Amygdala (tissue), 56 donors: ENCODE data around the gene AGPAT4.
"Not testable (repeated sequence)": the region's sequence is repeated elsewhere in the genome, so short reads cannot be mapped to it uniquely, and the experiment has no call there.

Experiments
- DNase-seq, 56 donors: peaks; one replicate each; lab custom pipeline; 2025; lab: John Stamatoyannopoulos, UW

Gene AGPAT4

DNA sequence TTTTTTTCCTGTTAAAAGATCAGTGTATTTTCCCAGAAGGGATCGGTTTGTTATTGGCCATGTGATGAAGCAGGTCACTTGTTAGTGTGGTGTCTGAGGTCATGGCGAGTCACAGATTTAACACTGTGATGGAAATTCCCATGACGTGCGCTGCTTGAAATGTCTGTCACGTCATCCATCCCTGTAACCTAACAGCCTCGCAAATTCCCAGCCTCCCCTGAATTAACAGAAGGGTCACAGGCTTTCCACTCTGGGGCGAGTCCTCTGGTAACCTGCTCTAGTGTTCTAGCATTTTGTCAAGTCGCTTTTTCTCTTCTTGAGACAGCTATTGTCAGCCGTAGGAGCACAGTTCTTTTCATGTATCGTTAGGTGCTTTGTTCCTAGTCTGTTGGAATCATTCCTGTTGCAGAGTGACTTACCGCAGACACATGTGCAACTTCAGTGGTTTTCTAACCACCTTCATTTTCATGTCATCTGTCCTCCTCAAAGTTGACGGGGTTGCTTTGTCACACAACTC is 145.1 kb downstream of the AGPAT4 start:
- DNase-seq = no peak

DNA sequence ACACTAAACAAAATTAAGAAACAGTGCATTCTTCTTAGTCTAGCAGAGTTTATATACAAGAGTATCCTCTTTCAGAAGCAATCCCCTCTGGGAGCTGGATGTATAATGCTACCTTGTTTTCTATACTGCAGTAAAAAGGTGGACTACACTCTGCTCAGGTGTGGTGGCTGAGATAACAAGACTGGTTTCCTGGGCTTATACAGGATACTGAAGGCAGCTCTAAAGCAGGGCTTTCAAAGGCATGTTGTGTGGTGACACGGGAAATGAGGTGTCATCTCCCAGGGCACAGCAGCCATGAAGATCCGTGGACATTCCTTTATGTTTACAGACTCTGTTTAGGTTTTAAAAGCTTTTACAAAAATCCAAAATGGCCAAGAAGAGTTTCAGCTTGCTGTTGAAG is 145.6 kb downstream of the AGPAT4 start:
- DNase-seq = no peak

DNA sequence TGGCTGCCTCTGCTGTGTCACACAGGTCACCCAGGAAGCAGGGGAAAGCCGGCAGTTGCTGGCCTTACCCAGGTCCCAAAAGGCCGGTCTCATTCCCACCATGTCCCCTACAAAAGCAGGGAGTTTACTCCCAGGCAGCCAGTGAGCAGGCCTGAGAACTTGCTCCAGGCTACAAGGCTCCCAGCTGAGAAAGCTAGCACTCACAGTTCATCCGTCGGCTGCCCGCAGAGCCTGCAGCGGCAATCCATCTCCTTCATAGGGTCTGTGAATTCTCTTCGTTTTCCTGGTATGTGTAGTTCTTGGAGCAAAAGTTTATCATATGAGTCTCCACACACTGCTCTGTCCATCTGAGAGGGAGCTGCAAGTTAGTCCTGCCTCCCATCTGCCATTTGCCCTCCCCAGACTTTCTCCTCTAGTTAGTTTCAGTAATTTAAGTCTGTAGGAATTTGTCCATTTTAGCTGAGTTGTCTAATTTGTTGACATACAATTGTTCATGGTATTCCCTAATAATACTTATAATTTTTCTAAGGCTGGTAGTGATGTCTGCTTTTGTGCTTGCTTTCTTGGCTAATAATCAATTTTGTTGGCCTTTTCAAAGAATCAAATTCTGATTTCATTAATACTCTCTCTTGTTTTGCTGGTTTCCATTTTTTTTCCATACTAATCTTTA is 146.7 kb downstream of the AGPAT4 start:
- no peak for DNase-seq

DNA sequence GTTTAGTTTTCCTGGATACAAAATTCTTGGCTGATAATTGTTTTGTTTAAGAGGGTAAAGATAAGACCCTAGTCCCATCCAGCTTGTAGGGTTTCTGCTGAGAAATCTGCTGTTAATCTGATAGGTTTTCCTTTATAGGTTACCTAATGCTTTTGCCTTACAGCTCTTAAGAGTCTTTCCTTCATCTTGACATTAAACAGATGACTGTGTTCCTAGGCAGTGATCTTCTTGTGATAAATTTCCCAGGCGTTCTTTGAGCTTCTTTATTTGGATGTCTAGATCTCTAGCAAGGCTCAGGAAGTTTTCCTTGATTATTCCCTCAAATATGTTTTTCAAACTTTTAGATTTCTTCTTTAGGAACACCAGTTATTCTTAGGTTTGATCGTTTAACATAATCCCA is 148.3 kb downstream of the AGPAT4 start:
- DNase-seq = no peak

DNA sequence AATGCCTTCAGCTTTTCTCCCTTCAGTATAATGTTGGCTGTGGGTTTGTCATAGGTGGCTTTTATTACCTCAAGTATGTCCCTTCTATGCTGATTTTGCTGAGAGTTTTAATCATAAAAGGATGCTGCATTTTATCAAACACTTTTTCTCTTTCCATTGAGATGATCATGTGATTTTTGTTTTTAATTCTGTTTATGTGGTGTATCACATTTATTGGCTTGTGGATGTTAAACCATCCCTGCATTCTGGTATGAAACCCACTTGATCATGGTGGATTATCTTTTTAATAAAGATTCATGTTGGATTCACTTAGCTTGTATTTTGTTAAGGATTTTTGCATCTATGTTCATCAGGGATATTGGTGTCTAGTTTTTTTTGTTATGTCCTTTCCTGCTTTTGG is 150.5 kb downstream of the AGPAT4 start:
- not testable (repeated sequence) for DNase-seq

DNA sequence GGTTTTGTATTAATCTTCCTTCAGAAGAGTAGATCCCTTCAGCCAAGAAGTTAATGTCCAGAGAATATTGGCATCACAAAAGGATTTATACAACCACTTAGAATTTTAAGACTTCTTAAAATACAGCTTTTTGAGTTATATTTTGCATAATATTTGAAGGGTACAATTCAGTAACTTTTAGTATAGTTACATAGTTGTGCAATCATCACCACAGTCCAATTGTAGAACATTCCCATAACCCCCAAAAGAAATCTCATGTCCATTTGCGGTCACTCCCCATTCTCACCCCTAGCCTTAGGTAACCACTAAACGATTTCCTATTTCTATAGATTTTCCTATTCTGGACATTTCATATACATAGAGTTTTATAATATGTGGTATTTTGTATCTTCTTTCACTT is 155.9 kb downstream of the AGPAT4 start:
- DNase-seq = no peak

DNA sequence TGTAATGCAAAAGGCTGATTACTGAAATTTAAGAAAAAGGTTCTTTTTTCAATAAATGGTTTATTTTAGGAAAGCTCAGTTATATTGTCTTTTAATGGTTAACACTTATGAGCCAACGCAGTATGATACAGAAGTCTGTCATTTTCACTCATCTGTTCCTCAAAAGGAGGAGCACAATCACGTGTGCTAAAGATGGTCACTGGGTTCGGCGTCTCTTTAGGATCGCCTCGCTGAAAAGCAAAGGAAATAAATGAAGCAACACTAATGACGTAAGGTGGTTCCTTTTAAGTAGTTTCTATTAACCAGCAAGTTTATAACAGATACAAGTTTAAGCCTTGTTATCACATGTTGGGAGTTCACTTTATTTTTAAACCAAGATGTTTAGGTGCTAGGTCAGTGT is 156.6 kb downstream of the AGPAT4 start:
- no peak for DNase-seq

DNA sequence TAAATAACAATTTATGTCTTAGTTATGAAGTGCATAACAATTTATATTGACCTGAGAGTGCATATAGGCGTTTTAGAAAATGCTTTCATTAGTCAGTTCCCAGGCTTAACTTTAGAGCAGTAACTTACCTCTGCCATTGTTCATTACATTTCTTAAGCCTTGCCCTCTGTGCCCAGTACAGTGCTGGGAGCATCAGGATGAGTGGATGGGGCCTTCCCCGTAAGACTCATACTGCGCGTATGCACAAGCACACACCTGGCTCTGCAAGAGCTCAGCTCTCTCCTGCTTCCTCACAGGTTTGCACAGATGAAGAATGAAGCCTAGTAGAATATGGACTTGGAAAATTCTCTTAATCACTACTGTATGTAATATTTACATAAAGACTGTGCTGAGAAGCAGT is 157.3 kb downstream of the AGPAT4 start:
- no peak for DNase-seq

DNA sequence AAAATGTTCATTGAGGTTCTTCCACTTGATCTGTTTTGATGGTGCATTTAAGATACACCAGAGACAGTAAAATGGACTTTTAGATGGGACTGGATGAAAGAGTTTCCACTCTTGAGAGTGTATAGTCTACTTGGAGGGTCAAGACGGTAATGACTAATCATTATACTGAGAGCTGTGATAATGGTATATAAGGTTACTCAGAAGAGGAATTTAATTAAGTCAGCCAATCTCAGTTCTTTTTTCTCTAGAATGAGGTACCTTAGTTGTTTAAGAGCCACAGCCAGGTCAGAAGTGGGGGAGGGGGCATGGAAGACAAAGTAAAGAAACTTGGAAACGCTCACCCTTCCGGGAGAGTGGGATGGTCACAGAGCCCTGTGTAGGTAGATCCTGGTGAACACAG is 158.4 kb downstream of the AGPAT4 start:
- DNase-seq = no peak

DNA sequence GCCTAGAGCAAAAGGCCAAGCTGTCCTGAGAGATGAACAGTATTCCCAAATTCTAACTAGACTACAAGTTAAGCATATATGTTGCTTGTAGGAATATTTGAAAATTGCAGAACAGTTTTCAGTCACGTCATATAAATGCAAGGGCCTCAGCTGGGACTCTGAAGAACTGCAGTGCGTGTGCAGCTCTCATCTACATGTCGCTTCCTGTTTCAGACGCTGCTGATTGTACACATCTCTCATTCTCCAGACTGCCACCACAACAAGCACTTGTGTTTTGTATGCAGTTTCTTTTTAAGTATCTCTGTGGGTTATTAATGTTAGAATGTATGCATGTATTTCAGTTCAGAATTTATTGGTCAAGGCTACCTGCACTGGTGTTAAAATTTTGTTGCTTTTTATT is 162.6 kb downstream of the AGPAT4 start:
- no peak for DNase-seq

DNA sequence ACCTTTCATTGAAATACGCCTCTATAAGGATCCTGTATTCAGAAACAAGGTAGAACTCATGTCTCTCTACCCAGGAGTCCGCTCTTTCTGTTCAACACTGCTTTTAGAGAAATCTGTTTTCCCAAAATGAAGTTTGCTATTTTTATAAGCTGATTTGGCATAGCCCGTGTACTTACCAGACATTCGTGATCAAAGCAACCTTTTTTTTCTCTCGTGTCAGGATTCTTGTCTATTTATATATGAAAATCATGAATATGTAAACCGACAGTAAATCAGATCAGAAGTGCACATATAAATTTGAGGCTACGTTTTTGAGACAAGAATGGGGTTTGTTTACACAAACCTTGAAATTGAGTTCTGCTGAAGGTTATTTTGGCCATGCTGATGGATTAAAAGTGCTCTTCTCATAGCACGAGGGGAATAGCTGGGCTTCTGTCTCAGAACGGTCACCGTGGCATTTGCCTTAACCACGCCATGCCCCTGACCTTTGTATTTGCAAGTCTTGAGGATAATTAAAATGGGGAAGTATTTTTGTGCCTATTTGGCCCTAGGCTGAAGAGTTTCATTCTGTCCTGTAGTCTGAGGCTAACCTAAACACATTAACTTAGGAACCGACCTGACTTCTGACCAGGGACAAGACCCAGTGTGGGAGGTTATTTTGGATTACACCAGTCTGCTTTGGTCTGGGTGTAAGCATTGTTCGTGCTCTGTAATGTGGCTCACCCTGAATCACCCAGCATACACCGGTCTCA is 163.7 kb downstream of the AGPAT4 start:
- no peak for DNase-seq

DNA sequence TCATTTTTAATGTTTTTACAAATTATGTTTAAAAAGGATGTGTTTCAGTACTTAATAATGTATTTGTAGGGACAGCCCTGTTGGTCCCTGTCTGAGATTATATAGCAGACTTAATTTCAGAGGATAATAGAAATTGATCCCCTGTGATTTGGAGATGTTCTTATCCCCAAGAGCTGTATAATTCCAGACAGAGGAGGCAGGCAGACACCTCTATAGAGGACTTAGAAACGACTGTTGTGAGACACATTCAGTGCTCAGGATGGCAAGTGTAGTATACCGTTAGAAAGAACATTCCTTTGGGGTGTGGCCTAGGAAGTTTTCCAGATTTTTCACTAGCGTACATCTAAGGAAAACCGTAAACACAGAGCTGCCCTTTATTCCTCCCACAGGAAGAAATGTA is 164.5 kb downstream of the AGPAT4 start:
- no peak for DNase-seq

DNA sequence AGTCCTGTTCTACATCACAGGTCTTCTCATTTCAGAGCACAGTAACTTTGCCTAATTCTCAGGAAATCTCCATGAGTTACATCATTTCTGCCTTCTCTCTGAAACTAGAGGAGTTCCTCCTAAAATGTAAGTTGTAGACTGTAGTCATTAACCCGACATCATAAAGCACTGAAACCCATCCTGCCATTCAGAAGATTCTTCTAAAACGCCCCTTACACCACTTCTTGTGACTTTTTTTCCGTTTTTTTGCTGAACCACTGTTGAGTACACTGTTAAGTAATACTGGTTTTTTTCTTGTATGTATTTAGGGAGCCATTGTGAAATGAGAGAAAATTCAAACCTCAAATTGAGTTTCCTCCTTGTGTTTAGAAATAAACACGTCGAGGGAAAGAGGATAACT is 164.9 kb downstream of the AGPAT4 start:
- no peak for DNase-seq

DNA sequence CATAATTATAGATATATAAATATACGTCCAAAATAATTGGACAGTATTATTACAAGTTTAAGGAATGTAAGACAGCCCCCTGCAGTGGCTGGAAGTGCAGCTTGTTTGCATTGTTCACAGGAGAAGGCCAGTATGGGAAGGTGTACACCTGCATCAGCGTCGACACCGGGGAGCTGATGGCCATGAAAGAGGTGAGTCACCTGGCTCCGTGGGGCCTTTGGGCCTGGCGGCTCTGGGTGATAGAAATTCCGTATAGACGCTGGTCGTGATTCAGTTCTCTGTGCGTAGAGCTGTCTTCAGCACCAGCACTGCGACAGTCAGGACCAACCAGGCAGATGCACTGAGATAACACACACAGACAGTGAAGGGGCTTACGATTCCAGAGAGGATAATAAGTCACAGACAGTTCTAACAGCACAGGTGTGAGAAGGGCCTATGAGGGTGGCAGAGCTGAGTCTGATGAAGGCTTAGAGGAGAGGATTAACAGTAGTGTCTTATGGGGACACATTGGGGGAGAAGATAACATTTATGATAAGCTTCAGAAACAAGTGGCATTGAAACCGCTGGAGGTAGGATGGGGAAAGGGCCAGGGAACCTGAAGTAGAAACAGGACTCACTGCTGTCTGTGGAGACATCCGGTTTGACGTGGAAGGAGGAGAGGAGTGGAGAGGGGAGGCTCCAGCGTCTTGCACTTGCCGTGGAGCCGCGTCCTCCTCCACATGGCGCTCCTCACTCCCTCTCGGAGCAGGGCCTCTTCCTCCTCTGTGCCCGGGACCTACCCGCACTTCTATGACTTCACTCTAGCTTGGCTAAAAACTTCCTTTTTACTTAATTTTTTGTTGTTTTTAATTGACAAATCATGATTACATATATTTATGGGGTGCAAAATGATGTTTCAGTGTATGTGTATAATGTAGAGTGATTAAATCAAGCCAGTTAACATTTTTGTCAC is 165.8 kb downstream of the AGPAT4 start:
- no peak for DNase-seq

DNA sequence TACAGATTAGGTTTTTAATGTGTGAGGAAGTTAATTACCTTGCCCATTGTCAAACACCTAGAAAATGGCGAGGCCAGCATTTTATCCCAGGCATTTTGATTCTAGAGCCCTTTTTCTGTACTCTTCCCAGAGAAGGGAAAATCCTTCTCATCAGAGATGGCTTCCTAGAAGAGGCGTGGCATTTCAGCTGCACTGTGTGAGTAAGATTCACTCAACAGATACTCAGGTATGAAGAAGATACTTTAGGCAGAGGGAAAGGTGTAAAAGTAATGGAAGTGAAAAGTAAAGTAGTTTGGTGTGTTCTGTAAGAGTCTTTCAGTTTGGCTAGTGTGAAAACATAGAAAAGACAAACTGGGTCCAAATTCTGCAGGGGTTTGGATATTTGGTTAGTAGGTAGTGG is 168.5 kb downstream of the AGPAT4 start:
- DNase-seq = no peak

DNA sequence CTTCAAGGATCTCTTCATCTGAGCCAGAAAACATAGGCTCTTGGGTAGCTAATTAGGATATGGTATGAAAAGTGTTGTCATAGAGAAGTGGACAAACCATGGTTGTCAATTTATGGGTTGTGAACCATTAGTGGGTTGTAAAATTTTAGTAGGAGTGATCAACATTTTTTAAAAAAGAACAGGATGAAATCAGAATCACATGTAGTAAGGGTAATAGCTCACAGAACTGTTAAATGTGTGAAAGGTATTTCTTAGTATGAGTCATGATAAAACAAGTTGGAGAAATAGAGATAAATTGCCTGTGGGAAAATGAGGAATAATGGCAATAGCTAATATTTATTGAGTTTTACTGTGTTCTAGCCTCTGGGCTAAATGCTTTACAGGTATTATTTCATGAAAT is 168.9 kb downstream of the AGPAT4 start:
- no peak for DNase-seq

DNA sequence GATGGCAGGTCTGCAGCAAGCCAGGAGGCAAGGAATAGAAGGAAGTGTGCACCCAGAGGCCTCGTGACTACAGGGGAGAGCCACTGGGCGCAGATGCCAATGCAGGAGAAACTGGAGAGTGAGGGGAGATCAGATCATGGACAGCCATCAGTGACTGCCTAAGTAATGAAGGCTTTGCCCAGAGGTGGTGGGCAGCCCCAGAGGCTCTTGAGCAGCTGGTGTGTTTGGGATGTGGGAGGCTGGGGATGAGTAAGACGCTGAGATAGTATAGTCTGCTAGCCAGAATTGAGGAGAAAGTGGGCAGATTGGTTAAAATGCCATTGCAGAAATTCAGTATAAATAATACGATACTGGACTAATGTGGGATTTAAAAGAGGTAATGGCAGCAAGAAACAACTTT is 170.4 kb downstream of the AGPAT4 start:
- peak in 7 of 56 donors; percentile 4 to 30 (median 10) for DNase-seq

DNA sequence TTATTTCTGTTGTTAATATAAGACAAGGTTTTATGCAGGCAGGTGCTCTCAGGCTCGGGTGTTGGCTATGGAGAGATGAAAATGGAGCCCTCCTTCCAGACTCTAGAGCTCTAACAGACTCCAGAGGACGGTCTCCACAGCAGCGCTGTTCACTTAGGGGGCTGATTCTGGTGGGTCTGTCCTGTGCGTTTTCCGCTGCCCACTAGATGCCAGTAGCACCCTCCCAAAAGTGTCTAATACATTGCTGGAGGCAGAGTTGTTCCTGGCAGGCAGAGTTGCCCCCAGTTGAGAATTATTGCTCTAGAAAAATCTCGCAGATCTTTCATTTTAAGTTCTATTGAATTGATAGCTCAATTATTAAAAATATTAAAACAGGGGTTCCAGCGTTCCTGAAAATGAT is 172.3 kb downstream of the AGPAT4 start:
- peak in 15 of 56 donors; percentile 9 to 66 (median 24) for DNase-seq

DNA sequence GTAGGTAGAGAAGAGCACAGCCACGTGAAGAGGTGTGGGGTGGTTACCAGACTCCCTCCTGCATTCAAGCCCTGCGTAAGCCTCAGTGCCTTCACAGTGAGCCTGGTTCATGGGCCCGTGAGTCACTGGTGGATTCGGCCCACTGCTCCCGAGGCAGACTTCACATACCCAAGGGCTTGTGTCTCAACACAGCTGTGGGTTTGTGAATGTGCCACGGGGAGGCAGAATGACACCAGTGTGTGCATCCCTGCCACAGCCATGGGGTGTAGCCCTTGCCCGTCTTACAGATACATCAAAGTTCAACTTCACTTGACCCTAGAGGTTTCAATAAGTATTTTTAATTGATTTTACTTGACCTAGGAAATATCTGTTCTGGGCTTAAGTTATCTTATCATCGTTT is 173.8 kb downstream of the AGPAT4 start:
- DNase-seq = peak in 31 of 56 donors; percentile 3 to 73 (median 36)

DNA sequence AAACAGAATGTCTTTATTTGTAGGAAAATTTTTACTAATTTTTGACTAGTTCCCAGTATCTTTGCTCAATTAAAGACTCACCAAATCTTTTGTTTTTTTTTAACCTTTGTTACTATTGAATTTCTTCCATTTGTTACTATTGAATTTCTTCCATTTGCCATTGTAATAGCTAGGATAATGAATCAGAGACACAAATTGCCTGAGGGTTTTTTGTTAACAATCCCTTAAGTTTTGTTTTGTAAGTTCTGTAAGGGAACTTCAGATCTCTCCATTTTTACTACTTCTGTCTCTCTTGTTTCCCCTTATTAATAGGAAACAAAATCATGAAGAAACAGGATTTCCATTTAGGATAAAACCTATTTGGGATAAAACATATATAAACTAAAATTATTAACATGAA is 177.9 kb downstream of the AGPAT4 start:
- DNase-seq = no peak

DNA sequence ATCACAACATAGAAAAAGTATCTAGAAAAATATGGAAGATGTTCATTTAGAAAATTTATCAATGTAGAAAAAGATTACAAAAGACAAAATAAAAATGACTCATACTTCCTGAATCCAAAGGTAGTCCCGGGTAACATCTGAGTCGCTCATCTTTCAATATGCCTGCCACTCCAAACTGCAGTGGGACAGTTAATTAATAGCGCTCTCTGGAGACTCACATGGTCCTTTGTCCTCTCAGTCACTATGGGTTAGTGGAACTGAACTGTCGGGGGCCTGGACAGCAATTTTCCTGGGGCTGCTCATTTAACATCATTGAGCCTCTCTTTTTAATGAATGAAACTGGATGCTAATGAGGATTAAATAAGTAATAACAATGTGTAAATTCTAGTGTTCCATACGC is 178.9 kb downstream of the AGPAT4 start:
- no peak for DNase-seq
